Smooth muscle cell (in vitro differentiated cells): ENCODE measurements around the gene PIGK. TPM values are rescaled to one million over a fixed set of nuclear protein-coding genes. Genes with fewer than 3 reads are reported as not detected.

Experiments
- DNase-seq: peaks from one replicate; lab custom pipeline; 2025; ENCODE audit not compliant: unreplicated experiment; lab: John Stamatoyannopoulos, UW
- H2AFZ ChIP-seq: fragments of 200-600 bp; sonication (generic); 2 replicates; pipeline ENCODE4 v1.6.0; 2016; ENCODE audit warnings: antibody characterized with exemption, low read depth, mild to moderate bottlenecking
- H3F3A ChIP-seq: fragments of 200-600 bp; sonication (generic); 2 replicates; pipeline ENCODE4 v1.6.0; 2017; ENCODE audit warnings: antibody characterized with exemption, low read depth
- H3K27ac ChIP-seq: fragments of 200-600 bp; sonication (generic); 2 replicates; pipeline ENCODE4 v1.5.1; 2016; ENCODE audit warnings: low read depth, mild to moderate bottlenecking
- H3K27me3 ChIP-seq: fragments of 200-600 bp; sonication (generic); 2 replicates; pipeline ENCODE4 v1.6.1; 2016; ENCODE audit warnings: low read depth, mild to moderate bottlenecking
- H3K36me3 ChIP-seq: fragments of 200-600 bp; sonication (generic); 2 replicates; pipeline ENCODE4 v1.5.1; 2016; ENCODE audit warnings: low read depth
- H3K4me1 ChIP-seq: fragments of 200-600 bp; sonication (generic); 2 replicates; pipeline ENCODE4 v1.5.1; 2016; ENCODE audit warnings: low read depth
- H3K4me2 ChIP-seq: fragments of 200-600 bp; sonication (generic); 2 replicates; pipeline ENCODE4 v1.6.0; 2016; ENCODE audit warnings: mild to moderate bottlenecking
- H3K4me3 ChIP-seq: fragments of 200-600 bp; sonication (generic); 2 replicates; pipeline ENCODE4 v1.5.1; 2016; ENCODE audit warnings: mild to moderate bottlenecking
- H3K79me2 ChIP-seq: fragments of 200-600 bp; sonication (generic); 2 replicates; pipeline ENCODE4 v1.6.0; 2016; ENCODE audit warnings: low read depth, mild to moderate bottlenecking
- H3K9ac ChIP-seq: fragments of 200-600 bp; sonication (generic); 2 replicates; pipeline ENCODE4 v1.6.0; 2016; ENCODE audit warnings: low read depth
- H3K9me3 ChIP-seq: fragments of 200-600 bp; sonication (generic); replicated peaks from 2 replicates; pipeline ENCODE4 v1.5.1; 2016; ENCODE audit warnings: low read depth
- H4K20me1 ChIP-seq: fragments of 200-600 bp; sonication (generic); 2 replicates; pipeline ENCODE4 v1.6.0; 2016; ENCODE audit warnings: low read depth
- CTCF ChIP-seq: fragments of 200-600 bp; sonication (generic); IDR thresholded peaks from 2 replicates; pipeline ENCODE4 v1.5.1; 2017; ENCODE audit warnings: borderline replicate concordance, mild to moderate bottlenecking, antibody characterized with exemption; ENCODE audit not compliant: insufficient read depth, poor library complexity, severe bottlenecking
- WGBS: methylation state at CpG from one replicate; pipeline ENCODE4 v1.1.7; 2016; ENCODE audit warnings: low lambda C conversion rate; 5-methylcytosine and 5-hydroxymethylcytosine counted together
- polyA plus RNA-seq: library from polyadenylated mRNA; unstranded; fragments of >200 nt; fragmentation: Nextera tagmentation; extraction: Ambion mirVana; gene quantifications from 2 replicates; pipeline ENCODE4 v1.2.1, GENCODE V29; 2016
- total RNA-seq: library from RNA; depleted of rRNA; stranded (reverse); fragments of >200 nt; gene quantifications from 2 replicates; pipeline ENCODE4 v1.2.3, GENCODE V29; 2014

The PIGK gene
- total and polyA plus RNA-seq, 2 experiments from 2014 or later: 18.0 to 39.3 TPM

- Histone ChIP-seq H3K4me1 (no peaks in the 10 kb centered on the region), H3K27ac (no peak overlapping the region), H3K36me3 (no peaks in the 10 kb centered on the region), H3K9me3 (no peaks in the 10 kb centered on the region), H2AFZ (no peak overlapping the region), H3K27me3 (no peaks in the 10 kb centered on the region), H3K79me2 (no peaks in the 10 kb centered on the region), H3K4me3 (no peak overlapping the region), H3K4me2 (no peak overlapping the region), H4K20me1 (no peaks in the 10 kb centered on the region), H3F3A (no peaks in the 10 kb centered on the region), H3K9ac (no peak overlapping the region)
- no peak for TF ChIP-seq CTCF
- no peak for DNase-seq
Observed at GRCh38 chr1:77156214-77156613, 63.0 kb downstream of the PIGK start.

GRCh38 chr1:77146270-77146669 is 73.0 kb downstream of the PIGK start:
- Histone ChIP-seq H3K9ac (no peak overlapping the region), H3K4me3 (no peak overlapping the region), H3K27me3 (no peaks in the 10 kb centered on the region), H3K4me2 (no peak overlapping the region), H3K9me3 (no peaks in the 10 kb centered on the region), H3K27ac (no peak overlapping the region), H4K20me1 (no peaks in the 10 kb centered on the region), H3K36me3 (no peaks in the 10 kb centered on the region), H2AFZ (no peak overlapping the region), H3K79me2 (no peaks in the 10 kb centered on the region), H3K4me1 (no peaks in the 10 kb centered on the region), H3F3A (no peaks in the 10 kb centered on the region)
- no peak for DNase-seq
- no peak for TF ChIP-seq CTCF
- WGBS: 91% methylated on average over 5 of the region's 5 CpGs

GRCh38 chr1:77143529-77144121 is 75.6 kb downstream of the PIGK start:
- WGBS: 91% methylated on average over 2 of the region's 2 CpGs

More at GRCh38 chr1:77143529-77144121, 75.6 kb downstream of the PIGK start:
- no peak overlapping the region for H3K9ac ChIP-seq
- no peak for DNase-seq
- no peak overlapping the region for H3K4me2 ChIP-seq
- no peak overlapping the region for H2AFZ ChIP-seq
- H3K79me2 ChIP-seq: no peaks in the 10 kb centered on the region
- H3K27ac ChIP-seq: no peak overlapping the region
- no peak overlapping the region for H3K4me3 ChIP-seq
- no peaks in the 10 kb centered on the region for H3K9me3 ChIP-seq
- peak; percentile 52 for TF ChIP-seq CTCF
- no peaks in the 10 kb centered on the region for H4K20me1 ChIP-seq
- no peaks in the 10 kb centered on the region for H3K4me1 ChIP-seq
- no peaks in the 10 kb centered on the region for H3F3A ChIP-seq
- no peaks in the 10 kb centered on the region for H3K36me3 ChIP-seq
- no peaks in the 10 kb centered on the region for H3K27me3 ChIP-seq
